CD4-positive, alpha-beta T cell treated with Interleukin-4 for 1 hour (primary cell): ENCODE results near the gene CENPE.
"Not testable (repeated sequence)": the region's sequence is repeated elsewhere in the genome, so short reads cannot be mapped to it uniquely, and the experiment has no call there.

Experiments
- DNase-seq, 2 donors: peaks; one replicate each; pipeline ENCODE4 v3.0.0-alpha.2; 2020 to 2022

Gene CENPE, protein sequence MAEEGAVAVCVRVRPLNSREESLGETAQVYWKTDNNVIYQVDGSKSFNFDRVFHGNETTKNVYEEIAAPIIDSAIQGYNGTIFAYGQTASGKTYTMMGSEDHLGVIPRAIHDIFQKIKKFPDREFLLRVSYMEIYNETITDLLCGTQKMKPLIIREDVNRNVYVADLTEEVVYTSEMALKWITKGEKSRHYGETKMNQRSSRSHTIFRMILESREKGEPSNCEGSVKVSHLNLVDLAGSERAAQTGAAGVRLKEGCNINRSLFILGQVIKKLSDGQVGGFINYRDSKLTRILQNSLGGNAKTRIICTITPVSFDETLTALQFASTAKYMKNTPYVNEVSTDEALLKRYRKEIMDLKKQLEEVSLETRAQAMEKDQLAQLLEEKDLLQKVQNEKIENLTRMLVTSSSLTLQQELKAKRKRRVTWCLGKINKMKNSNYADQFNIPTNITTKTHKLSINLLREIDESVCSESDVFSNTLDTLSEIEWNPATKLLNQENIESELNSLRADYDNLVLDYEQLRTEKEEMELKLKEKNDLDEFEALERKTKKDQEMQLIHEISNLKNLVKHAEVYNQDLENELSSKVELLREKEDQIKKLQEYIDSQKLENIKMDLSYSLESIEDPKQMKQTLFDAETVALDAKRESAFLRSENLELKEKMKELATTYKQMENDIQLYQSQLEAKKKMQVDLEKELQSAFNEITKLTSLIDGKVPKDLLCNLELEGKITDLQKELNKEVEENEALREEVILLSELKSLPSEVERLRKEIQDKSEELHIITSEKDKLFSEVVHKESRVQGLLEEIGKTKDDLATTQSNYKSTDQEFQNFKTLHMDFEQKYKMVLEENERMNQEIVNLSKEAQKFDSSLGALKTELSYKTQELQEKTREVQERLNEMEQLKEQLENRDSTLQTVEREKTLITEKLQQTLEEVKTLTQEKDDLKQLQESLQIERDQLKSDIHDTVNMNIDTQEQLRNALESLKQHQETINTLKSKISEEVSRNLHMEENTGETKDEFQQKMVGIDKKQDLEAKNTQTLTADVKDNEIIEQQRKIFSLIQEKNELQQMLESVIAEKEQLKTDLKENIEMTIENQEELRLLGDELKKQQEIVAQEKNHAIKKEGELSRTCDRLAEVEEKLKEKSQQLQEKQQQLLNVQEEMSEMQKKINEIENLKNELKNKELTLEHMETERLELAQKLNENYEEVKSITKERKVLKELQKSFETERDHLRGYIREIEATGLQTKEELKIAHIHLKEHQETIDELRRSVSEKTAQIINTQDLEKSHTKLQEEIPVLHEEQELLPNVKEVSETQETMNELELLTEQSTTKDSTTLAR (N-terminal part only)

DNA sequence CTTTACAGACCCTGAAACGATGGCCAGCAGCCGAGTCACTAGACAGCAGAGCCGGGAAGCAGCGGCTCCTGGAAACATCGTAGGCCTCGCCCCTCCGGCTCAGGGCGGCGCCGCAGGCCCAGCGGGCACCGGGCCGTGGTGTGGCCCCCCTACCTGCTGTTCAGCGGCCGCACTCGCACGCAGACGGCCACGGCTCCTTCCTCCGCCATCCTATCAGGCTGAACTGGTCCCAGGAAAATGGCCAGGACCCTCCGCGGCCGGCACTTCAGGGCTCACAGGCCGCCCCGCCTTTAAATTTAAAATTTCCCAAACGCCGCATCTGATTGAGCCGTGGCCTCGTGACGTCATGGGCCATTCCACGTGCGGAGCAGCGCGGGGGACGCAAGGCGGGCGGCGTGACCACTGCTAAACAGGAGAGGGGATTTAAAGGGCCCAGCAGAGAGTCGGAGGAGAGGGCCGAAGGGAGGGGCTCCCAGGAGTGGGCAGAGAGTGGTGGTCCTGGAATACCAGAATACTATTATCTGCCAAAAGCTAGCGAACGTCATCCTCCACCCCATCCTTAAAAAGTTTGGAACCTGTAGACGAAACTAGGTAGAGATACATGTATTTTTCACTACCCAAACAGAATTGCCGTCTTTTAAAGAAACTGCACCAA is at the start of gene CENPE:
Gene CENPE (minus strand): TSS at position 233 of the 655 bp plus-strand sequence. CDS start 24 bp downstream, at position 209.
- DNase-seq, result peak; percentile 81 to 90

DNA sequence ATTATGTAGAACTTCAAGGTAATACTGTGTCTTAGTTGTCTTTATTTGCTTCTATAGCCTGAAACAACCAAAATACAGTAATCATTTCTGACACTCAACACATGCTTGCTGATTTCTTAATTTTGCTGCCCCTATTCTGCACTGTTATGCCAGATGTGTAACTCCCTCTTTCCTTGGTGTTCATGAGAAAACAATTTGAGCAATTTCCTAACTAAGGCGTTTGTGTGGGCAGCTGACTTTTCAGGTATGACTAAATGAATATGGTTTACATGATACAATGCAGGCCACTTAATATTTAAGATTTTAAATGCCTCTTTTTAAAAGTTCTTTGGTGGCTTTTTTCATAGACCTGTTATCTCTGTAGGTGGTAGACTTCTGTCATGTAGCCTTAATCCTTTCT is 46.1 kb upstream of the CENPE start:
- no peak for DNase-seq

- not testable (repeated sequence) for DNase-seq
These were observed 32.8 kb upstream of the CENPE start for GRCh38 chr4:103230938-103231337.

DNA sequence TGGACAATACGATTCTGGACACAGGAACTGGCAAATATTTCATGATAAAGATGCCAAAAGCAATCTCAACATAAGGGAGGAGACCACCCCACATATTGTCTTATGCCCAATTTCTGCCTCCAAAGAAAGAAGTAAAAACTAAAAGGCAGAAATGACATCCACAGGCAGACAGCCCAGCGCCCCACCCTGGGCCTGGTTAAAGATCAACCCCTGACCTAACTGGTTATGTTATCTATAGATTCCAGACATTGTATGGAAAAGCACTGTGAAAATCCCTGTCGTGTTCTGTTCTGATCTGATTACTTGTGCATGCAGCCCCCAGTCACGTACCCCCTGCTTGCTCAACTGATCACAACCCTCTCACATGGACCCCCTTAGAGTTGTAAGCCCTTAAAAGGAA is 25.4 kb upstream of the CENPE start:
- not testable (repeated sequence) for DNase-seq

DNA sequence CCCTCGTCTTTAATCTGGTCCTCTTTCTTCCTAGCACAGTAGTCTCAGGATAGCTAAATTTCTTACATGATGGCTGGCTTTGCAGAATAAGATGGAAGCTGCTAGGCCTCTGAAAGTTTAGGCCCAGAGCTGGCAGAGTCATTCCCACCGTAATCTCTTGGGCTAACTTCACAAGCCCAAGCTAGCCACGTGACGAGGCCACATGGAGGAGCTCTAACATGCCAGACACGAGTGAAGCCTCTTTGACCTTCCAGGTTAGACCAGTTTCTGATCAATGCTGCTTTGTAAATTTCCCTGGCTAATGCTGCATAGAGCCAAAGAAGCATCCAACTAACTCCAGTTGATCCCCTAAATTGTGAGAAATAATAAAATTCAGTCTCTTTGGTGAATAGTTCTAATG is 9.5 kb upstream of the CENPE start:
- no peak for DNase-seq

DNA sequence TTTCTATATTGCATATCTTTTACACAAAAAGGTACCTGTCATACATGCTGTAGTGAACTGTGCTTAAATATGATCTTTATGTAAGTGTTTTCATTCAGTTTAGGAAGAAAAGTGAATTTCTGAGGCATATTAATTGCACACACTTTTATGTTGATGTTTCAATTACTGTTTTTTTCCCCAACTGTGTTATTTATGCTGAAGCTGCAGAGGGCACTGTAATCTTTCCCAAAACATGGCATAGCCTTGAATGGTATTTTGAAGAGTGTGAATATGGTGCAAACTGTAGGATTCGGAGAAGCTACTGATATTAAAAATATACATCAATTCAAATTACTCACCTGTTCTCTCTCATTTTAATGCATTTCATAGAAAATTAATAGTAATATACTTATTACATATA is 6.0 kb upstream of the CENPE start:
- no peak for DNase-seq

- DNase-seq, result no peak
These were observed 3.6 kb upstream of the CENPE start for GRCh38 chr4:103201724-103202123.

DNA sequence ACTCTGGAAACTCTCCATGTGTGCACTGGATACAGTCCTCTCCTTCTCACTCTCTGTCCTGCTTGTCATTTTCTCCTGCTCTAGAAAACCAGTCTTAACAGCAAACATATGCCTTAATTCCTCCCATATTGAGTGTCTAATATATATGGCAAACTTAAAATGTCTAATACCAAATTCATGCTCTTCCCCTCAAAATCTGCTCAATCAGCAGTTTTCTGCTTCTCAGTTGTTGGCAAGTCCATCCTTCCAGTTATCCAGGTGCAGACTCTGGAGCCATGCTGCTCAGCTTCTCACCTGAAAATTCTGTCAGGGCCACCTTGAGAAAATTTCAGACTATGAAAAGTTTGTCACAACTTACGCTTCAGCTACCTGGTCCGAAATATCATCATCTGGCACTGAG is 3.1 kb upstream of the CENPE start:
- no peak for DNase-seq

DNA sequence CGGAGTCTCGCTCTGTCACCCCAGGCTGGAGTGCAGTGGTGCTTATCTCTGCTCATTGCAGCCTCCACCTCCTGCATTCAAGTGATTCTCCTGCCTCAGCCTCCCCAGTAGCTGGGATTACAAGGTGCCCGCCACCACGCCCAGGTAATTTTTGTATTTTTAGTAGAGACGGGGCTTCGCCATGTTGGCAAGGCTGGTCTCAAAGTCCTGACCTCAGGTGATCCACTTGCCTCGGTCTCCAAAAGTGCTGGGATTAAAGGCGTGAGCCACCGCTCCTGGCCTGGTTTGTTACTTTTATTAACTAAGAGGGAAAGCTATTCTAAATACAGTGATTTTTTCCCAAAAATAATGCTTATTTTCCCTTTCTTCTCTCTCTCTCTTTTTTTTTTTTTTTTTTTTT is 866 bp upstream of the CENPE start:
- no peak for DNase-seq

GRCh38 chr4:103197765-103198110 is 405 bp downstream of the CENPE start:
- no peak for DNase-seq

- no peak for DNase-seq
These were observed 4.7 kb downstream of the CENPE start for GRCh38 chr4:103193457-103193856.

DNA sequence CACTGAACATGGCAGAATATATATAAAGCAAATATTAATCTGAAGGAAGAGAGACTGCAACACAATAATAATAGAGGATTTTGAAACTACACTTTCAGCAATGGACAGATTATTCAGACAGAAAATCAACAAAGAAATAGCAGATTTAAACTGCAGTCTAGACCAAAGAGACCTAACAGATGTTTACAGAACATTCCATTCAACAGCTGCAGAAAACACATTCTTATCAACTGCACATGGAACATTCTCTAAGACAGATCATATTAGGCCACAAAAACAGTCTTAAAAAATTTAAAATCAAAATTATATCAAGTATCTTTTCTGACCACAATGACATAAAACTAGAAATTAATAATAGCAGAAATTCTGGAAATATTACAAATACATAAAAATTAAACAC is 27.1 kb downstream of the CENPE start:
- no peak for DNase-seq

DNA sequence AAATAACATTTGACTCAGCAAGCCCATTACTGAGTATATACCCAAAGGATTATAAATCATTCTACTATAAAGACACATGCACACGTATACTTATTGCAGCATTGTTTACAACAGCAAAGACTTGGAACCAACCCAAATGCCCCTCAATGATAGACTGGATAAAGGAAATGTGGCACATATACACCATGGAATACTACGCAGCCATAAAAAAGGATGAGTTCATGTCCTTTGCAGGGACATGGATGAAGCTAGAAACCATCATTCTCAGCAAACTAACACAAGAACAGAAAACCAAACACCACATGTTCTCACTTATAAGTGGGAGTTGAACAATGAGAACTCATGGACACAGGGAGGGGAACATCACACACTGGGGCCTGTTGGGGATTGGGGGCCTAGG is 28.4 kb downstream of the CENPE start:
- not testable (repeated sequence) for DNase-seq

GRCh38 chr4:103168993-103169392 is 29.1 kb downstream of the CENPE start:
- no peak for DNase-seq

DNA sequence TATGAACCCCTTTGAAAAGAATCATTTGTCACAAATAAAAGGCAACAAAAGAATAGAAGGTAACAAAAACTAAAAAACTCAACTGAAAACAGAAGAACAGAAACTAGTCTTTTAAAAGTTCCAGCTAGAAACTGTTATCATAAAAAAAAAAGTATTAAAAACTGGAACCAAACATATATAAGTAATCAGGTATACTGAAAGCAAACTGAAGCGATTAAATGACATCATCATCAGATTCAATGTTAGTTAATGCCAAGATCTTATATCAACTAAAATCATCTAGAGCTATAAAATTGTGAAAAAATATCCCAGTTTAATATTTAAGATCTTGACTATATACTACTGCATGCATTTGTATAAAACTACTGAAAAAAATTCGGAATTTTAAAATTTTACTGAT is 36.0 kb downstream of the CENPE start:
- no peak for DNase-seq

DNA sequence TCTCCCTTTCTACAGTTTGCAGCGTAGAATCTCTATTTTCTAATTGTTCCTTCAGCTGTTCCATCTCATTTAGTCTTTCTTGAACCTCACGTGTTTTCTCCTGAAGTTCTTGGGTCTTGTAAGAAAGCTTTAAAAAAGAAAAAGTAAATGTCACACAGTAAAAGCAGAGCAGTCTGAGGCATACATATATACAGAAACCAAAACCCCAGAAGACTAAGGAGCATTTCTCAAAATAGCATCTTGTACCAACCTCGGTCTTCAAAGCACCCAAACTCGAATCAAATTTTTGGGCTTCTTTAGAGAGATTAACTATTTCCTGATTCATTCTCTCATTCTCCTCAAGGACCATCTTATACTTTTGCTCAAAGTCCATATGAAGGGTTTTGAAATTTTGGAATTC is 39.4 kb downstream of the CENPE start:
- no peak for DNase-seq

- DNase-seq, result no peak
These were observed 42.0 kb downstream of the CENPE start for GRCh38 chr4:103156106-103156505.

DNA sequence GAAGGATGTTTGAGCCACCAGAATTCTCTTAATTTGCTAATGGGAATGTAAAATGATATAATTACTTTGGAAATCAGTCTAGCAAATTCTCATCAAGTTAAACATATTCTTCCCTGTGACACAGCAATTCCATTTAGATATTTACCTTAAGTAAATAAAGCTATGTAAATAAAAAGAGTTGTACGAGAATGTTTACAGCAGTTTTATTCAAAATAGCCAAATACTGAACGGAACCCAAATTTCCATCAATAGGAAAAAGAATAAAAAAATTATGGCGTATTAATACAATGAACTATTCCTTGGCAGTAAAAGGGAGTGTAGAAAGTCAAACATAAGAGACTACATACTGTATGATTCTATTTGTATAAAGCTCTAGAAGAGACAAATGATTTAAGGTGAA is 45.8 kb downstream of the CENPE start:
- no peak for DNase-seq

DNA sequence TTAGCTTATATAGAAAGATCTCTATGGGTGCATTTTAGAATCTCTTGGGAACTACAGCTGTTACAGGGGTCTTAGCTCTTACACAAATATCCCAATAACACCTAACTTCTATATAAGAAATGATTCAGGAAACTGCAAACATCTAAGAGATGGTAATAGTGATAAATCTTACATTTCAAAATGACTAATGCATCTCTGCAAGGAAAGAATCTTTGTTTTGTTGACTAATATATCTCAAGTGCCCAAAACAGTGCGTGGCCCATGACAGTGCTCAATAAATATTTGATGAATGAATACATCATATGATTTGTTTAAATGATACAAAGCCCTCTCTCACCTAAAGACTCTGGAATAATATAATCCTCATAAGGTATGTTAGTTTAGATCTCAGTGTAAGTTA is 47.5 kb downstream of the CENPE start:
- DNase-seq, result no peak

- DNase-seq, result no peak
These were observed 53.2 kb downstream of the CENPE start for GRCh38 chr4:103144926-103145325.

DNA sequence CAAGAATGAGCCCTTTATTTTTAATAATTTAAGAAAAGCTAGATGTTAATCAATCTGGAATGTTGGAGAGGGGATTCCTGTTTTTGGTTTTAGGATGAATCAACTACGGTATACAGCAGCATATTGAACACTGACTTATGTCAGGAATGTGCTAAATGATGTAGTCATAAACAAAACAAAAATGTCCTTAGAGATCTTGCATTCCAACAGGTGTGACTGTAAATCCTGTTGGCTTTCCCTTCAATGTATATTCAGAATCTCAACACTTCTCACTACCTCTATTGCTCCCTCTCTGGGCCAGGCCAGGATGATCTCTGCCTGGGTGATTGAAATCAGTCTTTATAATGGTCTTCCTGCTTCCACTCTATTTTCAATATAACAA is 60.7 kb downstream of the CENPE start:
- DNase-seq, result no peak

DNA sequence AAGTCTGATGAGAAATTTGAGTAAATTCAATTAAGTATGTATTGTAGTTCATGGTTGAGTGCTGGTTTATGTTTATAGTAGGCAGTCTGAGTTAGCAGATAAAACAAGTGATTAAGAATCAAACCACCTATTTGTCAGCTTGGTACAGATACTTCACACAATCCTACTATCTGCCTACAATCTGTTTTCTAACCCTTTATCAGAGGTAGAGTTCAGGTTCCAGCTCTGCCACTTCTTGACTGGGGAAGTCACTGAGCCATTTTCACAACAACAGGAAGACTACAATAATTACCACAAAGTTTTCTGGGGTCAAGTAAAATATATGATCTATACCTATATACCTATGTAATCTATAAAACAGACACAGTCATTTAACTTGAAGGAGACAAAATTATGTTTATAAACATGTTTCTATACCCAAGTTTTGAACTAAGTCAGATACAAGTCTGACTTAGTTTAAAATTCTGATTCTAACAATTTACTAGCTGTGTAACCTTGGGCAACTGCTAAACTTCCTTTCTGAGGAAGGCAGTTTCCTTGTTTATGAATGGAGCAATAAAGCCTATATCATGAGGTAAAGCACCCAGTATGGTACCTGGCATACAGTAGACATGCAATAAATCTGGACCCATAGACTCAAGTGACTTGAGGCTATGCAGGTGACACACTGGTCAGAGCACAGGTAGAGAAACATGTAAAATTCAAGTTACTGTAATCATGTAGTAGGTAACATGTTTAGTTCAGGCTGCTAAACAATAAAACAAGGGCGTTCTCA is 61.3 kb downstream of the CENPE start:
- DNase-seq, result no peak
